DND-41 (cell line): ENCODE results near the gene HGS.

Source experiments
- ATAC-seq: fragments of 200-7000 bp; cut with Tn5 transposase; 3 replicates; pipeline ENCODE4 v1.9.1; 2021; ENCODE audit warnings: low read depth; ENCODE audit not compliant: insufficient read depth
- DNase-seq: peaks from one replicate; pipeline ENCODE4 v3.0.0-alpha.2; 2020
- H2AFZ ChIP-seq: 2 replicates; pipeline ENCODE4 v1.6.0; 2012; ENCODE audit warnings: low read depth, low read length
- H3K27ac ChIP-seq: 2 replicates; pipeline ENCODE4 v1.5.1; 2012; ENCODE audit warnings: low read length, inconsistent platforms
- H3K27me3 ChIP-seq: fragments of 200-600 bp; sonication (generic); 2 replicates; pipeline ENCODE4 v1.6.0; 2012; ENCODE audit warnings: low read length, mild to moderate bottlenecking, inconsistent platforms; ENCODE audit not compliant: insufficient read depth, poor library complexity
- H3K36me3 ChIP-seq: 2 replicates; pipeline ENCODE4 v1.5.1; 2012; ENCODE audit warnings: low read length, inconsistent platforms; ENCODE audit not compliant: insufficient read depth
- H3K4me1 ChIP-seq: 2 replicates; pipeline ENCODE4 v1.5.1; 2012; ENCODE audit warnings: mild to moderate bottlenecking, low read length; ENCODE audit not compliant: insufficient read depth
- H3K4me2 ChIP-seq: 2 replicates; pipeline ENCODE4 v1.6.0; 2012; ENCODE audit warnings: mild to moderate bottlenecking, moderate library complexity, low read length, inconsistent platforms; ENCODE audit not compliant: insufficient read depth
- H3K4me3 ChIP-seq, 2 experiments: fragments of 200-600 bp in 1 of 2; shearing (Covaris generic) in 1 of 2; 2 replicates each; pipeline ENCODE4 v1.5.1; 2012 to 2016; ENCODE audit warnings: inconsistent platforms in 2 of 2, low read length in 2 of 2, mild to moderate bottlenecking in 2 of 2, low read depth in 1 of 2, moderate library complexity in 1 of 2
- H3K79me2 ChIP-seq: 2 replicates; pipeline ENCODE4 v1.6.0; 2012; ENCODE audit warnings: low read length, inconsistent platforms; ENCODE audit not compliant: insufficient read depth
- H3K9ac ChIP-seq: 2 replicates; pipeline ENCODE4 v1.6.0; 2012; ENCODE audit warnings: low read depth, mild to moderate bottlenecking, inconsistent platforms, low read length, moderate library complexity
- H3K9me3 ChIP-seq: 2 replicates; pipeline ENCODE4 v1.5.1; 2012; ENCODE audit warnings: low read length, moderate library complexity, mild to moderate bottlenecking, inconsistent platforms; ENCODE audit not compliant: insufficient read depth, severe bottlenecking
- H4K20me1 ChIP-seq: 2 replicates; pipeline ENCODE4 v1.6.0; 2012; ENCODE audit warnings: low read length; ENCODE audit not compliant: insufficient read depth
- EZH2 ChIP-seq: IDR thresholded peaks from 3 replicates; pipeline ENCODE4 v1.6.1; 2012; ENCODE audit warnings: borderline replicate concordance, low read depth, mild to moderate bottlenecking, moderate library complexity, low read length, inconsistent platforms; ENCODE audit not compliant: severe bottlenecking
- TF ChIP-seq, protein P1 (sequence below): IDR thresholded peaks from 2 replicates; pipeline ENCODE4 v1.5.1; 2012; ENCODE audit warnings: borderline replicate concordance, low read length, moderate library complexity, mild to moderate bottlenecking; ENCODE audit not compliant: poor library complexity, severe bottlenecking; ENCODE audit errors: extremely low read depth

Gene HGS

GRCh38 chr17:81697261-81698044, 13.6 kb downstream of the HGS start:
- no peaks in the 10 kb centered on the region for H3K9me3 ChIP-seq
- no peak overlapping the region for H3K4me2 ChIP-seq
- peaks cover 43% of the 10 kb centered on the region for H3K79me2 ChIP-seq
- TF ChIP-seq, protein P1, sequence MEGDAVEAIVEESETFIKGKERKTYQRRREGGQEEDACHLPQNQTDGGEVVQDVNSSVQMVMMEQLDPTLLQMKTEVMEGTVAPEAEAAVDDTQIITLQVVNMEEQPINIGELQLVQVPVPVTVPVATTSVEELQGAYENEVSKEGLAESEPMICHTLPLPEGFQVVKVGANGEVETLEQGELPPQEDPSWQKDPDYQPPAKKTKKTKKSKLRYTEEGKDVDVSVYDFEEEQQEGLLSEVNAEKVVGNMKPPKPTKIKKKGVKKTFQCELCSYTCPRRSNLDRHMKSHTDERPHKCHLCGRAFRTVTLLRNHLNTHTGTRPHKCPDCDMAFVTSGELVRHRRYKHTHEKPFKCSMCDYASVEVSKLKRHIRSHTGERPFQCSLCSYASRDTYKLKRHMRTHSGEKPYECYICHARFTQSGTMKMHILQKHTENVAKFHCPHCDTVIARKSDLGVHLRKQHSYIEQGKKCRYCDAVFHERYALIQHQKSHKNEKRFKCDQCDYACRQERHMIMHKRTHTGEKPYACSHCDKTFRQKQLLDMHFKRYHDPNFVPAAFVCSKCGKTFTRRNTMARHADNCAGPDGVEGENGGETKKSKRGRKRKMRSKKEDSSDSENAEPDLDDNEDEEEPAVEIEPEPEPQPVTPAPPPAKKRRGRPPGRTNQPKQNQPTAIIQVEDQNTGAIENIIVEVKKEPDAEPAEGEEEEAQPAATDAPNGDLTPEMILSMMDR: no peak
- no peak for TF ChIP-seq EZH2
- H3K4me3 ChIP-seq: no peak overlapping the region
- H3K9ac ChIP-seq: no peak overlapping the region
- peaks cover 85% of the 10 kb centered on the region for H3K36me3 ChIP-seq
- peaks cover 54% of the 10 kb centered on the region for H4K20me1 ChIP-seq
- DNase-seq (no peak), ATAC-seq (no peak)
- no peak overlapping the region for H3K27ac ChIP-seq
- H2AFZ ChIP-seq: no peak overlapping the region
- peaks cover 22% of the 10 kb centered on the region for H3K4me1 ChIP-seq
- no peaks in the 10 kb centered on the region for H3K27me3 ChIP-seq

DNA sequence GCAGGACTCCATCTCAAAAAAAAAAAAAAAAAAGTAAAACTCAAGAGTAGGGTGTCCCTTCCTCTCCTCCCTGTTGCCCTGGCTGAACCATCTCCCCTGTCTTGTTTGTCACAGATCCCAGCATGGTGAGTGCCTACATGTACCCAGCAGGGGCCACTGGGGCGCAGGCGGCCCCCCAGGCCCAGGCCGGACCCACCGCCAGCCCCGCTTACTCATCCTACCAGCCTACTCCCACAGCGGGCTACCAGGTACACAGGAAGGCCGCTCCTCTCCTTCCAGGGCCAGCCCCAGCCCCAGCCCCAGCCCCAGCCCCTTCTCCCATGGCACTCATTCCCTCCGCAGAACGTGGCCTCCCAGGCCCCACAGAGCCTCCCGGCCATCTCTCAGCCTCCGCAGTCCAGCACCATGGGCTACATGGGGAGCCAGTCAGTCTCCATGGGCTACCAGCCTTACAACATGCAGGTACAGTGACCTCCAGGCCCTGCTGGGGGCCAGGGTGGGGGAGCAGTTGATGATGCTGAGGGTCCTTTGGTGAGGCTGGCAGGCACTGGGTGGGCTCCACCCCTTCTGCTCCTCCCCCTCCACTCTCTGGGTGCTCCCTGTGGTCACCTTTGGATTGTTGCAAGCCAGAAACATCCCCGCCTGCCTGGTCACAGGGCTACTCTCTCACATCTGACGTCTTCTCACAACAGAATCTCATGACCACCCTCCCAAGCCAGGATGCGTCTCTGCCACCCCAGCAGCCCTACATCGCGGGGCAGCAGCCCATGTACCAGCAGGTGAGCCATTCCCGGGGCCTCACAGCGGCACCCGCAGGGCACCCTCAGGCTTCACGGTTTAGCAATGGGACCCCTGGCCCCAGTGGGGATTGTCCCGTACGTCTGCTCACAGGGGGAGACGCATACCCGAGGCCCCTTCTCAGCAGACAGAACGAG, 16.8 kb downstream of the HGS start:
- Histone ChIP-seq H3K4me2 (peak overlapping the region; percentile 95), H3K9ac (peak overlapping the region; percentile 95), H2AFZ (no peak overlapping the region), H3K27me3 (no peaks in the 10 kb centered on the region), H3K9me3 (no peaks in the 10 kb centered on the region), H3K27ac (no peak overlapping the region), H3K4me3 (peak overlapping the region in 1 of 2 experiments; percentile 71; a peak in 3 of 4 replicates), H3K4me1 (peaks cover 37% of the 10 kb centered on the region), H4K20me1 (peaks cover 51% of the 10 kb centered on the region), H3K79me2 (peaks cover 68% of the 10 kb centered on the region), H3K36me3 (peaks cover 70% of the 10 kb centered on the region)
- TF ChIP-seq, protein P1: no peak
- no peak for TF ChIP-seq EZH2
- no peak for DNase-seq
- ATAC-seq: no peak

DNA sequence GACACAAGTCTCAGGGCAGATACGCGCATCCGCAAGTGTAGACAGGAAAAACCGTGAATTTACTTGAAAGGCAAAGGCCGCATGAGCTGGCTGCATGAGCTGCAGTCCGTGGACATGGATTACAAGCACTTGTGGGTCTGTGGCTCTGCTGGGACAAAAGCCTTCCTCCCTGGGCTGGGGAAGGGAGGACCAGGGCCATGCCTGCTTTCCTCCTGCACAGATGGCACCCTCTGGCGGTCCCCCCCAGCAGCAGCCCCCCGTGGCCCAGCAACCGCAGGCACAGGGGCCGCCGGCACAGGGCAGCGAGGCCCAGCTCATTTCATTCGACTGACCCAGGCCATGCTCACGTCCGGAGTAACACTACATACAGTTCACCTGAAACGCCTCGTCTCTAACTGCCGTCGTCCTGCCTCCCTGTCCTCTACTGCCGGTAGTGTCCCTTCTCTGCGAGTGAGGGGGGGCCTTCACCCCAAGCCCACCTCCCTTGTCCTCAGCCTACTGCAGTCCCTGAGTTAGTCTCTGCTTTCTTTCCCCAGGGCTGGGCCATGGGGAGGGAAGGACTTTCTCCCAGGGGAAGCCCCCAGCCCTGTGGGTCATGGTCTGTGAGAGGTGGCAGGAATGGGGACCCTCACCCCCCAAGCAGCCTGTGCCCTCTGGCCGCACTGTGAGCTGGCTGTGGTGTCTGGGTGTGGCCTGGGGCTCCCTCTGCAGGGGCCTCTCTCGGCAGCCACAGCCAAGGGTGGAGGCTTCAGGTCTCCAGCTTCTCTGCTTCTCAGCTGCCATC, 17.7 kb downstream of the HGS start:
- Histone ChIP-seq H4K20me1 (peaks cover 55% of the 10 kb centered on the region), H3K36me3 (peaks cover 70% of the 10 kb centered on the region), H3K27me3 (no peaks in the 10 kb centered on the region), H3K79me2 (peaks cover 73% of the 10 kb centered on the region), H3K9me3 (no peaks in the 10 kb centered on the region), H3K9ac (peak overlapping the region; percentile 95), H3K27ac (peak overlapping the region; percentile 86), H3K4me3 (peak overlapping the region; percentile 71 to 98; a peak in 3 of 4 replicates), H3K4me2 (peak overlapping the region; percentile 95), H2AFZ (no peak overlapping the region), H3K4me1 (peaks cover 38% of the 10 kb centered on the region)
- ATAC-seq (0 out of 3 replicates have a peak, but pooled peaks have one; percentile 13), DNase-seq (no peak)
- TF ChIP-seq, protein P1: peak; percentile 7
- TF ChIP-seq EZH2: no peak
